HepG2 (cell line): ENCODE data around the gene FAAP20. TPM values are rescaled to one million over a fixed set of nuclear protein-coding genes. Genes with fewer than 3 reads are reported as not detected.

Experiments
- CBFB ChIP-seq: sonication (generic); formaldehyde crosslinking; IDR thresholded peaks from 2 replicates; pipeline ENCODE4 v1.4.0; 2020; ENCODE audit warnings: missing genetic modification reagents
- DPF2 ChIP-seq: sonication (generic); formaldehyde crosslinking; IDR thresholded peaks from 2 replicates; pipeline ENCODE4 v1.4.0; 2020; ENCODE audit warnings: mild to moderate bottlenecking, low read depth, missing genetic modification reagents, borderline replicate concordance
- ERF ChIP-seq: IDR thresholded peaks from 2 replicates; pipeline ENCODE4 v1.6.1; 2018; ENCODE audit warnings: missing biosample characterization, missing genetic modification reagents
- FOSL1 ChIP-seq: sonication (generic); formaldehyde crosslinking; IDR thresholded peaks from 2 replicates; pipeline ENCODE4 v1.9.0; 2021; ENCODE audit warnings: missing genetic modification reagents, borderline replicate concordance
- FOXC1 ChIP-seq: sonication (generic); formaldehyde crosslinking; IDR thresholded peaks from 2 replicates; pipeline ENCODE4 v1.8.0; 2022; ENCODE audit warnings: mild to moderate bottlenecking, missing genetic modification reagents, borderline replicate concordance
- FOXP1 ChIP-seq, 2 experiments: fragments of 450-650 bp in 1 of 2; IDR thresholded peaks; 2 replicates each; pipeline ENCODE4 v1.6.1; 2017 to 2018; ENCODE audit warnings: antibody characterized with exemption in 1 of 2
- HDAC2 ChIP-seq: sonication (generic); formaldehyde crosslinking; IDR thresholded peaks from 2 replicates; pipeline ENCODE4 v1.4.0; 2020; ENCODE audit warnings: missing genetic modification reagents
- NR2C2 ChIP-seq: sonication (generic); formaldehyde crosslinking; IDR thresholded peaks from 2 replicates; pipeline ENCODE4 v1.4.0; 2020; ENCODE audit warnings: missing genetic modification reagents, mild to moderate bottlenecking, moderate library complexity, borderline replicate concordance
- NR2F2 ChIP-seq: IDR thresholded peaks from 2 replicates; pipeline ENCODE4 v1.6.1; 2012; ENCODE audit warnings: low read depth, inconsistent platforms, borderline replicate concordance
- PLRG1 ChIP-seq: fragments of 450-650 bp; conservative IDR thresholded peaks from 2 replicates; pipeline ENCODE4 v1.6.1; 2016
- ZBTB14 ChIP-seq: sonication (generic); formaldehyde crosslinking; IDR thresholded peaks from 2 replicates; pipeline ENCODE4 v1.4.0; 2020; ENCODE audit warnings: missing genetic modification reagents
- ZEB1 ChIP-seq: IDR thresholded peaks from 2 replicates; pipeline ENCODE4 v1.6.1; 2012; ENCODE audit warnings: mild to moderate bottlenecking, low read depth, inconsistent platforms; ENCODE audit not compliant: insufficient replicate concordance
- ZKSCAN8 ChIP-seq: IDR thresholded peaks from 2 replicates; pipeline ENCODE4 v1.6.1; 2016; ENCODE audit warnings: borderline replicate concordance, missing genetic modification reagents, missing compliant biosample characterization
- ZNF121 ChIP-seq: sonication (generic); formaldehyde crosslinking; IDR thresholded peaks from 2 replicates; pipeline ENCODE4 v1.5.0; 2020; ENCODE audit warnings: mild to moderate bottlenecking, missing genetic modification reagents
- ZNF256 ChIP-seq: sonication (generic); formaldehyde crosslinking; conservative IDR thresholded peaks from 2 replicates; pipeline ENCODE4 v1.4.0; 2020; ENCODE audit warnings: missing genetic modification reagents
- ZNF292 ChIP-seq: sonication (generic); formaldehyde crosslinking; IDR thresholded peaks from 2 replicates; pipeline ENCODE4 v1.8.1; 2022; ENCODE audit warnings: mild to moderate bottlenecking, low read depth, missing genetic modification reagents, borderline replicate concordance
- ZNF446 ChIP-seq: sonication (generic); formaldehyde crosslinking; IDR thresholded peaks from 2 replicates; pipeline ENCODE4 v1.5.0; 2020; ENCODE audit warnings: mild to moderate bottlenecking, missing genetic modification reagents
- ZNF501 ChIP-seq: sonication (generic); formaldehyde crosslinking; IDR thresholded peaks from 2 replicates; pipeline ENCODE4 v1.5.1; 2020; ENCODE audit warnings: mild to moderate bottlenecking, moderate library complexity, missing genetic modification reagents
- ZNF792 ChIP-seq: IDR thresholded peaks from 2 replicates; pipeline ENCODE4 v1.6.1; 2016
- polyA plus RNA-seq, 8 experiments: library from polyadenylated mRNA; depleted of rRNA in 3 of 8; stranded (reverse) in 7 of 8; unstranded in 1 of 8; fragments of >200 nt; fragmentation: Illumina TruSeq in 4 of 8; extraction: Trizol in 4 of 8; gene quantifications; 2 replicates each; pipeline versions ENCODE4 v1.2.1 to v1.2.3, GENCODE V29; 2011 to 2016; ENCODE audit warnings: low read depth in 4 of 8, missing spikeins in 1 of 8, mixed read lengths in 1 of 8; ENCODE audit not compliant: insufficient read depth in 1 of 8
- total RNA-seq, 5 experiments: library from RNA; depleted of rRNA; stranded (reverse); fragments of >200 nt; fragmentation: Illumina TruSeq; extraction: Trizol; gene quantifications; 2 replicates each; pipeline ENCODE4 v1.2.3, GENCODE V29; 2016; ENCODE audit warnings: low read depth in 1 of 5
- TF ChIP-seq, protein P1 (sequence below): sonication (generic); formaldehyde crosslinking; IDR thresholded peaks from 2 replicates; pipeline ENCODE4 v1.4.0; 2020; ENCODE audit warnings: missing genetic modification reagents, mild to moderate bottlenecking, borderline replicate concordance
- TF ChIP-seq, protein P2 (sequence below): sonication (generic); formaldehyde crosslinking; IDR thresholded peaks from 2 replicates; pipeline ENCODE4 v1.4.0; 2020; ENCODE audit warnings: missing genetic modification reagents
- TF ChIP-seq, protein P3 (sequence below): sonication (generic); formaldehyde crosslinking; IDR thresholded peaks from 2 replicates; pipeline ENCODE4 v1.8.0; 2022; ENCODE audit warnings: mild to moderate bottlenecking, missing genetic modification reagents, moderate library complexity

Gene FAAP20
- total and polyA plus RNA-seq, 2 of the 13 experiments (the other 11 are each of a cell fraction or from before 2014, with no cell fraction given): 9.6 to 10.8 TPM

GRCh38 chr1:2194898-2195673 lies 514 bp upstream of the FAAP20 start (continued):
- TF ChIP-seq, protein P1, sequence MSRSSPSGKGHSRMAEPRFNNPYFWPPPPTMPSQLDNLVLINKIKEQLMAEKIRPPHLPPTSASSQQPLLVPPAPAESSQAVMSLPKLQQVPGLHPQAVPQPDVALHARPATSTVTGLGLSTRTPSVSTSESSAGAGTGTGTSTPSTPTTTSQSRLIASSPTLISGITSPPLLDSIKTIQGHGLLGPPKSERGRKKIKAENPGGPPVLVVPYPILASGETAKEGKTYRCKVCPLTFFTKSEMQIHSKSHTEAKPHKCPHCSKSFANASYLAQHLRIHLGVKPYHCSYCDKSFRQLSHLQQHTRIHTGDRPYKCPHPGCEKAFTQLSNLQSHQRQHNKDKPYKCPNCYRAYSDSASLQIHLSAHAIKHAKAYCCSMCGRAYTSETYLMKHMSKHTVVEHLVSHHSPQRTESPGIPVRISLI (CRISPR knock-in tag): no peak
- TF ChIP-seq ZNF292 (CRISPR knock-in tag): no peak
- no peak for TF ChIP-seq ZNF792 (CRISPR knock-in tag)
- TF ChIP-seq FOXP1 (IDR thresholded peaks at IDR 0.05): no peak
- no peak for TF ChIP-seq FOXP1 (CRISPR knock-in tag; IDR thresholded peaks at IDR 0.05)
- TF ChIP-seq, protein P2, sequence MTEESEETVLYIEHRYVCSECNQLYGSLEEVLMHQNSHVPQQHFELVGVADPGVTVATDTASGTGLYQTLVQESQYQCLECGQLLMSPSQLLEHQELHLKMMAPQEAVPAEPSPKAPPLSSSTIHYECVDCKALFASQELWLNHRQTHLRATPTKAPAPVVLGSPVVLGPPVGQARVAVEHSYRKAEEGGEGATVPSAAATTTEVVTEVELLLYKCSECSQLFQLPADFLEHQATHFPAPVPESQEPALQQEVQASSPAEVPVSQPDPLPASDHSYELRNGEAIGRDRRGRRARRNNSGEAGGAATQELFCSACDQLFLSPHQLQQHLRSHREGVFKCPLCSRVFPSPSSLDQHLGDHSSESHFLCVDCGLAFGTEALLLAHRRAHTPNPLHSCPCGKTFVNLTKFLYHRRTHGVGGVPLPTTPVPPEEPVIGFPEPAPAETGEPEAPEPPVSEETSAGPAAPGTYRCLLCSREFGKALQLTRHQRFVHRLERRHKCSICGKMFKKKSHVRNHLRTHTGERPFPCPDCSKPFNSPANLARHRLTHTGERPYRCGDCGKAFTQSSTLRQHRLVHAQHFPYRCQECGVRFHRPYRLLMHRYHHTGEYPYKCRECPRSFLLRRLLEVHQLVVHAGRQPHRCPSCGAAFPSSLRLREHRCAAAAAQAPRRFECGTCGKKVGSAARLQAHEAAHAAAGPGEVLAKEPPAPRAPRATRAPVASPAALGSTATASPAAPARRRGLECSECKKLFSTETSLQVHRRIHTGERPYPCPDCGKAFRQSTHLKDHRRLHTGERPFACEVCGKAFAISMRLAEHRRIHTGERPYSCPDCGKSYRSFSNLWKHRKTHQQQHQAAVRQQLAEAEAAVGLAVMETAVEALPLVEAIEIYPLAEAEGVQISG (CRISPR knock-in tag): peak; percentile 70
- no peak for TF ChIP-seq ZBTB14
- peak; percentile 8; the same call in 1 of the 2 replicates for TF ChIP-seq NR2F2
- TF ChIP-seq ZNF121 (CRISPR knock-in tag): no peak
- TF ChIP-seq ZEB1: no peak
- no peak; the same call in 1 of the 2 replicates for TF ChIP-seq NR2C2
- peak; percentile 92; the same call in 1 of the 2 replicates for TF ChIP-seq FOXC1 (CRISPR knock-in tag)
- TF ChIP-seq ZNF501 (CRISPR knock-in tag): peak; percentile 97
- peak; percentile 43; the same call in 1 of the 2 replicates for TF ChIP-seq CBFB (CRISPR knock-in tag)
- no peak for TF ChIP-seq PLRG1
- TF ChIP-seq FOSL1 (CRISPR knock-in tag): no peak
- TF ChIP-seq ZNF256: no peak
- peak; percentile 45; the same call in 1 of the 2 replicates for TF ChIP-seq ZKSCAN8 (CRISPR knock-in tag)
- TF ChIP-seq ERF (CRISPR knock-in tag): peak; percentile 63; the same call in 1 of the 2 replicates
- no peak for TF ChIP-seq DPF2
- peak; percentile 44; the same call in 1 of the 2 replicates for TF ChIP-seq HDAC2
- TF ChIP-seq, protein P3, sequence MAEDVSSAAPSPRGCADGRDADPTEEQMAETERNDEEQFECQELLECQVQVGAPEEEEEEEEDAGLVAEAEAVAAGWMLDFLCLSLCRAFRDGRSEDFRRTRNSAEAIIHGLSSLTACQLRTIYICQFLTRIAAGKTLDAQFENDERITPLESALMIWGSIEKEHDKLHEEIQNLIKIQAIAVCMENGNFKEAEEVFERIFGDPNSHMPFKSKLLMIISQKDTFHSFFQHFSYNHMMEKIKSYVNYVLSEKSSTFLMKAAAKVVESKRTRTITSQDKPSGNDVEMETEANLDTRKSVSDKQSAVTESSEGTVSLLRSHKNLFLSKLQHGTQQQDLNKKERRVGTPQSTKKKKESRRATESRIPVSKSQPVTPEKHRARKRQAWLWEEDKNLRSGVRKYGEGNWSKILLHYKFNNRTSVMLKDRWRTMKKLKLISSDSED: 0 out of 2 replicates have a peak, but pooled peaks have one; percentile 30
- TF ChIP-seq ZNF446 (CRISPR knock-in tag): peak; percentile 44; the same call in 1 of the 2 replicates
